ENCODE measurements around the gene PFN2. TPM values are rescaled to one million over a fixed set of nuclear protein-coding genes. Genes with fewer than 3 reads are reported as not detected.

Gene PFN2
- polyA plus RNA-seq, 1 experiment = 659 TPM

DNA sequence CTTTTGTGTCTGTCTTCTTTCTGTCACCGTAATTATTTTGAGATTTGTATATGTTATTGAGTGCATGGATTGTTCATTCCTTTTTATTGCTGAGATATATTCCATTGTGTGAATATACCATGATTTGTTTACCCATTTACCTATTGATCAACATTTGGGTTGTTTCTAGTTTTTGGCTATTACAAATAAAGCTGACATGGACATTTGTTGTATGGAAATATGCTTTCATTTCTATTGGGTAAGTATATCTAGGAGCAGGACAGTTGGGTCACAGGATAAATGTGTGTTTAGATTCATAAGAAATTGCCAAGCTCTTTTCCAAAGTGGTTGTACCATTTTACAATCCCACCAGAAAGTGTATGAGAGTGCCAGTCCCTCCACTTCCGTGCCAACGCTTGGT is 51.2 kb downstream of the PFN2 start:
- no peak overlapping the region for H3K27ac ChIP-seq (ENCODE audit: low read depth, low read length)
- H3K9me3 ChIP-seq (ENCODE audit: control insufficient read depth, insufficient read depth, low read length) = no peaks in the 10 kb centered on the region
- CTCF ChIA-PET = interaction anchor here (0.6 to 2.7 kb wide), 2 partner anchors 40 to 148 kb away, joined by 3 to 9 read pairs; no protein-coding TSS in a partner anchor
- TF ChIP-seq, protein P1, sequence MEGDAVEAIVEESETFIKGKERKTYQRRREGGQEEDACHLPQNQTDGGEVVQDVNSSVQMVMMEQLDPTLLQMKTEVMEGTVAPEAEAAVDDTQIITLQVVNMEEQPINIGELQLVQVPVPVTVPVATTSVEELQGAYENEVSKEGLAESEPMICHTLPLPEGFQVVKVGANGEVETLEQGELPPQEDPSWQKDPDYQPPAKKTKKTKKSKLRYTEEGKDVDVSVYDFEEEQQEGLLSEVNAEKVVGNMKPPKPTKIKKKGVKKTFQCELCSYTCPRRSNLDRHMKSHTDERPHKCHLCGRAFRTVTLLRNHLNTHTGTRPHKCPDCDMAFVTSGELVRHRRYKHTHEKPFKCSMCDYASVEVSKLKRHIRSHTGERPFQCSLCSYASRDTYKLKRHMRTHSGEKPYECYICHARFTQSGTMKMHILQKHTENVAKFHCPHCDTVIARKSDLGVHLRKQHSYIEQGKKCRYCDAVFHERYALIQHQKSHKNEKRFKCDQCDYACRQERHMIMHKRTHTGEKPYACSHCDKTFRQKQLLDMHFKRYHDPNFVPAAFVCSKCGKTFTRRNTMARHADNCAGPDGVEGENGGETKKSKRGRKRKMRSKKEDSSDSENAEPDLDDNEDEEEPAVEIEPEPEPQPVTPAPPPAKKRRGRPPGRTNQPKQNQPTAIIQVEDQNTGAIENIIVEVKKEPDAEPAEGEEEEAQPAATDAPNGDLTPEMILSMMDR (IDR thresholded peaks at IDR 0.05; ENCODE audit: low read depth, low read length) = no peak
- no peak overlapping the region for H3K4me3 ChIP-seq (ENCODE audit: low read depth, low read length)
- H3K27me3 ChIP-seq (ENCODE audit: control insufficient read depth, insufficient read depth, low read length) = no peaks in the 10 kb centered on the region
- DNase-seq (ENCODE audit: low read depth, low spot score) = no peak
- POLR2A ChIA-PET = no interaction called here

DNA sequence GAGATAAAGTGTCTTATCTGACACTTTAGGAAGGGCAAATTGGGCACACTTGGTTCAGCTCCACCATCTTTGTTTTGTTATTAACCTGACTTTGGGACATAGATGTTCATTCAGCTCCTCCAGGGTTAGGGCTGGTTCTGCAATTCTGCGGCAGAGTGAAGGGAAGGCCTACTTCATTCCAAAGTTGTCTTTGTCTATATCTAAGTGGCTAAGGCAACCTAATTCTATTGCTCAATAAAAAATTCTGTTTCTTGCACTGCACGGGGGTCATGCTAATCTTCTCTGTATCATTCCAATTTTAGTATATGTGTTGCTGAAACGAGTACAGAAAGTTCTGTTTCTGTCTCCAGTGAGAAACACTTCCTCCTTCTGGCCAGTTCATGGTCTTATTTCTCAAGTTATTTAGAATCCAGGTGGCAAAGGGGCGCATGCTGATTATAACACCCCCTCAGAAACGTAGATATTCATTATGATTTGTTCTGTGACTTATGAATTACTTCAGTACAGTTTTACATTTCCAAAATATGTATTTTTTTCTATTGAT is 53.5 kb downstream of the PFN2 start:
- ChIA-PET POLR2A (no interaction called here), CTCF (interaction anchor here (0.6 to 1.4 kb wide), 3 partner anchors 37 to 494 kb away, joined by 3 read pairs; no protein-coding TSS in a partner anchor)
- no peaks in the 10 kb centered on the region for H3K9me3 ChIP-seq (ENCODE audit: control insufficient read depth, insufficient read depth, low read length)
- no peaks in the 10 kb centered on the region for H3K27me3 ChIP-seq (ENCODE audit: control insufficient read depth, insufficient read depth, low read length)
- DNase-seq (ENCODE audit: low read depth, low spot score) = no peak
- TF ChIP-seq, protein P1 (IDR thresholded peaks at IDR 0.05; ENCODE audit: low read depth, low read length) = no peak
- H3K27ac ChIP-seq (ENCODE audit: low read depth, low read length) = no peak overlapping the region
- H3K4me3 ChIP-seq (ENCODE audit: low read depth, low read length) = no peak overlapping the region

Small RNAs within 50 kb of the gene (small RNA-seq; reads per million reads assigned to genes)
- not detected for gene RNU6-720P (ENCODE audit: insufficient read length, low read depth)

Other genes with a start within 250 kb of the PFN2 start
- 43.5 and 56.0 TPM in 2 replicates for gene COMMD2, start 218.4 kb downstream of the PFN2 start, polyA plus RNA-seq (2011; rRNA removed)
- not detected in 2 replicates for gene ANKUB1, start 178.3 kb downstream of the PFN2 start, polyA plus RNA-seq (2011; rRNA removed)
- gene RNF13, start 157.7 kb downstream of the PFN2 start, polyA plus RNA-seq (2011; rRNA removed) = 31.4 and 46.3 TPM in 2 replicates